Fibroblast of lung (primary cell): ENCODE data around the gene SVBP.

Experiments
- EZH2 ChIP-seq: IDR thresholded peaks from 2 replicates; pipeline ENCODE4 v1.5.1; 2012; ENCODE audit warnings: low read length, control low read depth, mild to moderate bottlenecking; ENCODE audit errors: missing control alignments
- TF ChIP-seq, protein P1 (sequence below), 2 donors: IDR thresholded peaks in 1 of 2; conservative IDR thresholded peaks in 1 of 2; 1 replicate in 1 of 2; 2 replicates in 1 of 2; pipeline ENCODE4 v1.5.1; 2011 to 2012; ENCODE audit warnings: low read length in 2 of 2, control low read depth in 1 of 2, inconsistent platforms in 1 of 2, low read depth in 1 of 2, mild to moderate bottlenecking in 1 of 2

DNA sequence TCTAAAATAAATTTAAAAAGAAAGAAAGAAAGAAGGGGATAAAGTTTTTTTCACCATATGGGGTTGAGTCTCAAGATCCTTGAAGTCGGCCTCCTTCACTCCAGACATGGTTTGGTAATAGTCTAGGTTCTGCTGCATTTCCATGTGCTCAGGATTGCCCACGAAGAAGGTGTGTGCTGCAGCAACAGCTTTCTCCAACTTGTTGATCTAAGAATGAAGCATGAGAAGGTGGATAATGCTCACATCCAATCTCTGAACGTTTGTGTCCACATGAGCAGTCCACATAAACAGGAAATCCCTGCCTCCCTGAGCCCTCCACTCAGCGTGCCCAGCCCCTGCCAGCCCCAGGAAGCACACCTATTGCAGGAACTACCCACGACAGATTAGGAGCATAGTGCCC lies 54.9 kb downstream of the SVBP start:
- TF ChIP-seq, protein P1, sequence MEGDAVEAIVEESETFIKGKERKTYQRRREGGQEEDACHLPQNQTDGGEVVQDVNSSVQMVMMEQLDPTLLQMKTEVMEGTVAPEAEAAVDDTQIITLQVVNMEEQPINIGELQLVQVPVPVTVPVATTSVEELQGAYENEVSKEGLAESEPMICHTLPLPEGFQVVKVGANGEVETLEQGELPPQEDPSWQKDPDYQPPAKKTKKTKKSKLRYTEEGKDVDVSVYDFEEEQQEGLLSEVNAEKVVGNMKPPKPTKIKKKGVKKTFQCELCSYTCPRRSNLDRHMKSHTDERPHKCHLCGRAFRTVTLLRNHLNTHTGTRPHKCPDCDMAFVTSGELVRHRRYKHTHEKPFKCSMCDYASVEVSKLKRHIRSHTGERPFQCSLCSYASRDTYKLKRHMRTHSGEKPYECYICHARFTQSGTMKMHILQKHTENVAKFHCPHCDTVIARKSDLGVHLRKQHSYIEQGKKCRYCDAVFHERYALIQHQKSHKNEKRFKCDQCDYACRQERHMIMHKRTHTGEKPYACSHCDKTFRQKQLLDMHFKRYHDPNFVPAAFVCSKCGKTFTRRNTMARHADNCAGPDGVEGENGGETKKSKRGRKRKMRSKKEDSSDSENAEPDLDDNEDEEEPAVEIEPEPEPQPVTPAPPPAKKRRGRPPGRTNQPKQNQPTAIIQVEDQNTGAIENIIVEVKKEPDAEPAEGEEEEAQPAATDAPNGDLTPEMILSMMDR (conservative IDR thresholded peaks at IDR 0.05 in 1 of 2, IDR thresholded peaks at IDR 0.05 in 1 of 2; ENCODE audit: low read depth in 1 of 2, low read length in 2 of 2) = no peak
- TF ChIP-seq EZH2 = no peak
